C4-2B (cell line): ENCODE data around the gene RNASEH1.

Experiments used
- H3K27ac ChIP-seq: fragments of 450-650 bp; 2 replicates; pipeline ENCODE4 v1.5.1; 2017
- CTCF ChIP-seq: fragments of 450-650 bp; conservative IDR thresholded peaks from 2 replicates; pipeline ENCODE4 v1.5.1; 2017; ENCODE audit warnings: mild to moderate bottlenecking
- ZFX ChIP-seq: fragments of 450-650 bp; IDR thresholded peaks from 2 replicates; pipeline ENCODE4 v1.6.1; 2017

Gene RNASEH1

GRCh38 chr2:3596901-3597417, 38.8 kb upstream of the RNASEH1 start:
- TF ChIP-seq ZFX (no peak), CTCF (no peak)
- H3K27ac ChIP-seq = no peak overlapping the region

GRCh38 chr2:3595985-3596384, 37.9 kb upstream of the RNASEH1 start:
- TF ChIP-seq CTCF = no peak
- TF ChIP-seq ZFX = no peak
- no peak overlapping the region for H3K27ac ChIP-seq

GRCh38 chr2:3595404-3595803, 37.3 kb upstream of the RNASEH1 start:
- TF ChIP-seq ZFX = no peak
- TF ChIP-seq CTCF = no peak
- H3K27ac ChIP-seq = no peak overlapping the region

- TF ChIP-seq CTCF = no peak
- no peak for TF ChIP-seq ZFX
- H3K27ac ChIP-seq = no peak within 1 kb of the TSS
Observed at GRCh38 chr2:3594493-3595281, 36.6 kb upstream of the RNASEH1 start, which contains the start of gene COLEC11. TSS of gene COLEC11 (plus strand) at chr2:3595112. CDS start at chr2:3604341, 9,229 bp downstream.

- no peak for TF ChIP-seq CTCF
- no peak for TF ChIP-seq ZFX
- H3K27ac ChIP-seq = no peak overlapping the region
Observed at GRCh38 chr2:3589086-3589485, 31.0 kb upstream of the RNASEH1 start.

- H3K27ac ChIP-seq = no peak overlapping the region
- TF ChIP-seq CTCF (no peak), ZFX (no peak)
Observed at GRCh38 chr2:3588084-3588483, 30.0 kb upstream of the RNASEH1 start.

GRCh38 chr2:3587432-3587831, 29.3 kb upstream of the RNASEH1 start:
- no peak overlapping the region for H3K27ac ChIP-seq

More at GRCh38 chr2:3587432-3587831, 29.3 kb upstream of the RNASEH1 start:
- TF ChIP-seq ZFX (no peak), CTCF (no peak)
